ENCODE data around the gene MFN2. TPM values are rescaled to one million over a fixed set of nuclear protein-coding genes. Genes with fewer than 3 reads are reported as not detected.

Gene MFN2
- total and polyA plus RNA-seq, 2 experiments from 2014 or later, result 15.1 to 40.4 TPM

- TF ChIP-seq ZNF462 (CRISPR knock-in tag; IDR thresholded peaks at IDR 0.05), result no peak
- no peak for TF ChIP-seq CTCF (conservative IDR thresholded peaks at IDR 0.05; ENCODE audit: low read depth in 2 of 2)
Observed at GRCh38 chr1:12055259-12055658, 75.0 kb downstream of the MFN2 start (continued).

GRCh38 chr1:12056331-12056841 lies 76.1 kb downstream of the MFN2 start:
- Mint-ChIP-seq H3K27me3 (ENCODE audit: insufficient read depth, low read depth, poor library complexity) (peaks cover 9% of the 10 kb centered on the region), H3K27ac (no peak overlapping the region), H3K4me1 (peaks cover 17% of the 10 kb centered on the region), H3K9me3 (peaks cover 5% of the 10 kb centered on the region), H3K36me3 (ENCODE audit: low read depth) (peaks cover 4% of the 10 kb centered on the region; the same call in 1 of the 3 replicates), H3K4me3 (no peak overlapping the region)
- Histone ChIP-seq H3K4me3 (no peak overlapping the region), H4K20me1 (replicated peaks; ENCODE audit: insufficient read depth) (no peaks in the 10 kb centered on the region), H2AFZ (no peak overlapping the region), H3K9me2 (ENCODE audit: insufficient read depth) (no peaks in the 10 kb centered on the region; the same call in 1 of the 2 replicates), H3K27me3 (ENCODE audit: insufficient read depth) (no peaks in the 10 kb centered on the region; the same call in 1 of the 2 replicates), H3K79me2 (replicated peaks; ENCODE audit: insufficient read depth) (no peaks in the 10 kb centered on the region), H3F3A (replicated peaks; ENCODE audit: low read depth) (no peaks in the 10 kb centered on the region), H3K36me3 (ENCODE audit: insufficient read depth) (no peaks in the 10 kb centered on the region), H3K4me2 (no peak overlapping the region), H3K4me1 (ENCODE audit: insufficient read depth) (peaks cover 5% of the 10 kb centered on the region; the same call in 1 of the 2 replicates), H3K27ac (ENCODE audit: low read depth) (no peak overlapping the region)
- ATAC-seq (no peak), DNase-seq (ENCODE audit: low spot score) (no peak)
- TF ChIP-seq CTCF (conservative IDR thresholded peaks at IDR 0.05; ENCODE audit: low read depth in 2 of 2) (no peak), ZNF331 (CRISPR knock-in tag; IDR thresholded peaks at IDR 0.05; ENCODE audit: low read depth) (no peak), JUNB (IDR thresholded peaks at IDR 0.05; ENCODE audit: unreplicated experiment) (no peak), POLR2AphosphoS5 (IDR thresholded peaks at IDR 0.05; ENCODE audit: low read depth) (no peak), ZNF114 (CRISPR knock-in tag; IDR thresholded peaks at IDR 0.05) (no peak), REST (IDR thresholded peaks at IDR 0.05; ENCODE audit: unreplicated experiment) (no peak), EZH2phosphoT487 (IDR thresholded peaks at IDR 0.05; ENCODE audit: unreplicated experiment) (no peak), NANOG (IDR thresholded peaks at IDR 0.05; ENCODE audit: borderline replicate concordance) (no peak), EZH2 (IDR thresholded peaks at IDR 0.05; ENCODE audit: low read depth, unreplicated experiment) (no peak), CREB1 (CRISPR knock-in tag; IDR thresholded peaks at IDR 0.05; ENCODE audit: low read depth) (no peak)
